Peyer's patch (tissue), 4 donors: ENCODE data around the gene PRMT5. TPM values are rescaled to one million over a fixed set of nuclear protein-coding genes. Genes with fewer than 3 reads are reported as not detected.

Experiments used
- DNase-seq, 3 donors: peaks; one replicate each; pipeline ENCODE4 v3.0.0-alpha.2; 2017 to 2019
- H3K27ac ChIP-seq, 4 donors: fragments of 200-600 bp; sonication (generic); one replicate each; pipeline ENCODE4 v1.5.1; 2016 to 2019
- H3K27me3 ChIP-seq, 2 donors: fragments of 200-600 bp; sonication (generic); one replicate each; pipeline ENCODE4 v1.5.1; 2019
- H3K36me3 ChIP-seq, 3 donors: fragments of 200-600 bp; sonication (generic); one replicate each; pipeline ENCODE4 v1.5.1; 2016 to 2019
- H3K4me1 ChIP-seq, 4 donors: fragments of 200-600 bp; sonication (generic); one replicate each; pipeline ENCODE4 v1.5.1; 2016 to 2019
- H3K4me3 ChIP-seq, 4 donors: fragments of 200-600 bp; sonication (generic); 1 replicate in 3 of 4; 2 replicates in 1 of 4; pipeline ENCODE4 v1.5.1; 2016 to 2019; ENCODE audit warnings: mild to moderate bottlenecking in 1 of 4
- H3K9me3 ChIP-seq, 4 donors: fragments of 200-600 bp; sonication (generic); one replicate each; pipeline ENCODE4 v1.5.1; 2016 to 2019; ENCODE audit warnings: mild to moderate bottlenecking in 1 of 4
- CTCF ChIP-seq, 6 experiments: fragments of 450-650 bp in 4 of 6; fragments of 200-600 bp in 2 of 6; sonication (generic) in 1 of 6; IDR thresholded peaks; one replicate each; pipeline ENCODE4 v1.5.1; 2017 to 2019; ENCODE audit warnings: antibody characterized with exemption in 6 of 6, mild to moderate bottlenecking in 3 of 6, moderate library complexity in 1 of 6
- POLR2A ChIP-seq, 2 donors: fragments of 450-650 bp; IDR thresholded peaks; one replicate each; pipeline ENCODE4 v1.5.1; 2017; ENCODE audit warnings: antibody characterized with exemption in 2 of 2, mild to moderate bottlenecking in 2 of 2, moderate library complexity in 2 of 2
- total RNA-seq, 4 donors: library from RNA; depleted of rRNA; stranded (reverse); fragments of >200 nt; gene quantifications; one replicate each; pipeline ENCODE4 v1.1.0, GENCODE V29; 2016

Gene PRMT5
- total RNA-seq, 4 donors from 2014 or later: 20.5 to 41.3 (median 26.6) TPM

- DNase-seq: no peak
- H3K27ac ChIP-seq: peak overlapping the region in 3 of 4 donors; percentile 69 to 86 (median 75)
- H3K4me1 ChIP-seq: peaks cover 0 to 50% (median 4%) of the 10 kb centered on the region in 4 donors
- peak overlapping the region in 2 of 4 donors; percentile 56 to 62 for H3K4me3 ChIP-seq
- no peaks in the 10 kb centered on the region for H3K27me3 ChIP-seq
- no peaks in the 10 kb centered on the region for H3K9me3 ChIP-seq
- no peaks in the 10 kb centered on the region for H3K36me3 ChIP-seq
- TF ChIP-seq POLR2A (IDR thresholded peaks at IDR 0.05) (no peak), CTCF (IDR thresholded peaks at IDR 0.05) (no peak)
These were observed 43.2 kb downstream of the PRMT5 start for GRCh38 chr14:22885975-22886374.

DNA sequence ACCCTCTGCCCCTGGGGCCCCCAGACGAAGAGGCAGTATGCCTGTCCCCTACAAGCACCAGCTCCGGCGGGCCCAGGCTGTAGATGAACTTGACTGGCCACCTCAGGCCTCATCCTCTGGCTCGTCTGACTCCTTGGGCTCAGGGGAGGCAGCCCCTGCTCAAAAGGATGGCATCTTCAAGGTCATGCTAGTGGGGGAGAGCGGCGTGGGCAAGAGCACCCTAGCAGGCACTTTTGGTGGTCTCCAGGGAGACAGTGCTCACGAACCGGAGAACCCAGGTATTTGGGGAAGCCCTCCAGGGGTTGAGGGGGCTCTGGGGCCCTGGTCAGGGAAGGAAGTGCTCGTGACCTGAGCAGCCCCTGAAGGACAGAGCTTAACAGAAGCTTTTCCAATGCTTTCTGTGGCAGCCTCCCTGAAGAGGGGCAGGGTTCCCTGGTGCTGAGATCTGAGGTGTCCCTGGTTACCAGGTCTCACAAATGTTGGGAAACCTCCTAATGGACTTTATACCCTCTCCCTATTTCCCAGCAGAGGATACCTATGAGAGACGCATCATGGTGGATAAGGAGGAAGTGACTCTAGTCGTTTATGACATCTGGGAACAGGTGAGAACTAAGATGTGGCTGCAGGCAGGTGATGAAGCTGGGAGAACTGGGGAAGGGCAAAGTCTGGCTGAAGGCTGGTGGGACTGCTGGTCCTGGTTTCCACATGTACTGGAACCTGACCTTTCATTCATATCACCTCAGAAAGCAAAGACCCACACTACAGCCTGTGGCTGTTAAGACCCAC, 44.2 kb downstream of the PRMT5 start:
- TF ChIP-seq CTCF (IDR thresholded peaks at IDR 0.05): no peak
- no peak for TF ChIP-seq POLR2A (IDR thresholded peaks at IDR 0.05)
- Histone ChIP-seq H3K27ac (peak overlapping the region in 3 of 4 donors; percentile 19 to 27 (median 19)), H3K36me3 (no peaks in the 10 kb centered on the region), H3K4me1 (peaks cover 0 to 50% (median 4%) of the 10 kb centered on the region in 4 donors), H3K4me3 (no peak overlapping the region), H3K27me3 (no peaks in the 10 kb centered on the region), H3K9me3 (no peaks in the 10 kb centered on the region)
- DNase-seq: peak in 2 of 3 donors; percentile 51 to 62

- Histone ChIP-seq H3K9me3 (no peaks in the 10 kb centered on the region), H3K4me1 (peaks cover 0 to 50% (median 4%) of the 10 kb centered on the region in 4 donors), H3K27ac (no peak overlapping the region), H3K4me3 (no peak overlapping the region), H3K27me3 (no peaks in the 10 kb centered on the region), H3K36me3 (peaks cover 0 to 4% (median 0%) of the 10 kb centered on the region in 3 donors)
- no peak for TF ChIP-seq CTCF (IDR thresholded peaks at IDR 0.05)
- no peak for TF ChIP-seq POLR2A (IDR thresholded peaks at IDR 0.05)
- DNase-seq: no peak
These were observed 45.0 kb downstream of the PRMT5 start for GRCh38 chr14:22884076-22884737.

DNA sequence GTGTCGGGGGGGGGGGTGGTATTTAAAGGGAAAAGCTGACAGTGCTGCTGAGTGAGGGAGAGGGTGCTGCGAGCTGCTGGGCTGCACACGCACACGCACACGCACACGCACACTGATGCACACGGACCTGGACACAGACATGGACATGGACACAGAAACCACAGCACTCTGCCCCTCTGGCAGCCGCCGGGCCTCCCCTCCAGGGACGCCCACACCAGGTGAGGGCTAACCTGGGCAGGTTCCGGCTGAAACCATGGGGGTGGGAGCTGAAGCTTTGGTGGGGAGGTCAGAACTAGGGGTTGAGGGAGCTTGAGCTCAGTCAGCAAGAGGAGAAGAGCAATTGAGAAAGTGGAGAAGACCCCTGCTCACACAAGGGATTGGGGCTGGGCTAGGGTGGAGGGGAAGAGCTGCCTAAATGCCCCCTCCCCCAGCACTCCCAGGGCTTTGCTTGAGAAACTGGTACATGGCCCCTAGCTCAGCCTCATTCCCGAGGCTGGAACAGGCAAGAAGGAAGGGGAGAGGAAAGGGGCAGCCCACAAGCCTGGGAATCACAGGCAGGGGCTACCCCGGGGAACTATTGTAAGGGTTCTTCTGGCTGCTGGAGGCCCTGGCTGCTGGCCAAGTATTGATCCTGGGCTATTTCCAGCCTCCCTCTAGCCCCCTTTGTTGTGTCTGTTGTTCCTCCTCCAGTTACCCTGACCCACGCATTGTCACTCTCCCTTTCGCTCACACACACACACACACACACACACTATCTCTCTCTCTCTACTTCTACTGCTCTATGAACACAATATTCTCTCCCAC, 45.8 kb downstream of the PRMT5 start, which contains the start of gene REM2:
REM2 (plus strand) TSS at position 50 of the 804 bp plus-strand sequence; CDS start at position 116, 66 bp downstream.
- H3K36me3 ChIP-seq: peaks cover 0 to 12% (median 0%) of the 10 kb centered on the region in 3 donors
- H3K9me3 ChIP-seq: no peaks in the 10 kb centered on the region
- no peak for DNase-seq
- H3K27me3 ChIP-seq: no peaks in the 10 kb centered on the region
- H3K4me1 ChIP-seq: peaks cover 0 to 49% (median 4%) of the 10 kb centered on the region in 4 donors
- H3K27ac ChIP-seq: no peak within 1 kb of the TSS
- no peak for TF ChIP-seq CTCF (IDR thresholded peaks at IDR 0.05)
- TF ChIP-seq POLR2A (IDR thresholded peaks at IDR 0.05): no peak
- no peak within 1 kb of the TSS for H3K4me3 ChIP-seq

- Histone ChIP-seq H3K27ac (no peak overlapping the region), H3K9me3 (no peaks in the 10 kb centered on the region), H3K4me3 (no peak overlapping the region), H3K36me3 (peaks cover 0 to 19% (median 0%) of the 10 kb centered on the region in 3 donors), H3K27me3 (no peaks in the 10 kb centered on the region), H3K4me1 (peaks cover 0 to 42% (median 2%) of the 10 kb centered on the region in 4 donors)
- no peak for TF ChIP-seq CTCF (IDR thresholded peaks at IDR 0.05)
- TF ChIP-seq POLR2A (IDR thresholded peaks at IDR 0.05): no peak
- DNase-seq: peak in 1 of 3 donors; percentile 65
These were observed 46.5 kb downstream of the PRMT5 start for GRCh38 chr14:22882529-22883172.
